Aorta (tissue), 5 donors: ENCODE data around the gene MICOS13. TPM values are rescaled to one million over a fixed set of nuclear protein-coding genes. Genes with fewer than 3 reads are reported as not detected.

Experiments
- ATAC-seq: fragments of 200-7000 bp; cut with Tn5 transposase; one replicate; pipeline ENCODE4 v1.9.1; 2022; ENCODE audit warnings: moderate library complexity; ENCODE audit not compliant: low FRiP score
- DNase-seq, 2 donors: peaks; one replicate each; pipeline ENCODE4 v3.0.0-alpha.2; 2020
- H3K27ac ChIP-seq, 2 donors: one replicate each; pipeline ENCODE4 v1.5.1; 2013; ENCODE audit warnings: low read length in 2 of 2, mild to moderate bottlenecking in 2 of 2, moderate library complexity in 2 of 2, control low read depth in 1 of 2, inconsistent platforms in 1 of 2, low read depth in 1 of 2
- H3K27me3 ChIP-seq, 2 donors: one replicate each; pipeline ENCODE4 v1.6.1; 2013; ENCODE audit warnings: control low read depth in 1 of 2, low read length in 1 of 2, mild to moderate bottlenecking in 1 of 2, moderate library complexity in 1 of 2; ENCODE audit not compliant: insufficient read depth in 2 of 2, control insufficient read depth in 1 of 2
- H3K36me3 ChIP-seq, 2 donors: one replicate each; pipeline ENCODE4 v1.6.1; 2013; ENCODE audit warnings: control low read depth in 1 of 2, low read length in 1 of 2, mild to moderate bottlenecking in 1 of 2; ENCODE audit not compliant: insufficient read depth in 2 of 2, control insufficient read depth in 1 of 2
- H3K4me1 ChIP-seq, 2 donors: one replicate each; pipeline ENCODE4 v1.6.1; 2013; ENCODE audit warnings: low read length in 2 of 2, control low read depth in 1 of 2, mild to moderate bottlenecking in 1 of 2, moderate library complexity in 1 of 2; ENCODE audit not compliant: insufficient read depth in 2 of 2, control insufficient read depth in 1 of 2
- H3K4me3 ChIP-seq, 2 donors: one replicate each; pipeline ENCODE4 v1.5.1; 2013; ENCODE audit warnings: low read length in 2 of 2, control low read depth in 1 of 2, mild to moderate bottlenecking in 1 of 2
- H3K9me3 ChIP-seq: one replicate; pipeline ENCODE4 v1.6.1; 2013; ENCODE audit warnings: mild to moderate bottlenecking, low read length; ENCODE audit not compliant: control insufficient read depth
- WGBS, 2 donors: extraction: QIAGEN DNeasy Blood & Tissue Kit; methylation state at CpG; one replicate each; pipeline ENCODE4 v1.1.7; 2013; 5-methylcytosine and 5-hydroxymethylcytosine counted together
- intact Hi-C, 2 donors: fragments of 100-400 bp; cut with DNase I; formaldehyde crosslinking; loops; one replicate each; pipeline versions ENCODE4 v1.14.2 to v1.15.0; 2022
- polyA plus RNA-seq, 2 donors: library from polyadenylated mRNA; stranded (reverse); fragments of 200-250 nt; gene quantifications; one replicate each; pipeline ENCODE4 v1.2.3, GENCODE V29; 2013
- total RNA-seq, 2 donors: library from RNA; stranded (reverse); fragmentation: NEBNext Ultra II Directional; extraction: Animal tissue kit (Norgen Biotek cat#: 25700); gene quantifications; one replicate each; pipeline ENCODE4 v1.2.1, GENCODE V29; 2021
- donor health status: healthy with polysubstance abuse.
- donor health status: Bipolar disorder and iron deficiency.
- donor health status: DM: no; HTN: no; CAD: no.
- donor health status: DM: no; HTN: no; CAD: no.
- donor health status: DM: yes; HTN: yes; CAD: no.

The MICOS13 gene
- total and polyA plus RNA-seq, 4 donors: 35.4 to 103 (median 69.5) TPM

DNA sequence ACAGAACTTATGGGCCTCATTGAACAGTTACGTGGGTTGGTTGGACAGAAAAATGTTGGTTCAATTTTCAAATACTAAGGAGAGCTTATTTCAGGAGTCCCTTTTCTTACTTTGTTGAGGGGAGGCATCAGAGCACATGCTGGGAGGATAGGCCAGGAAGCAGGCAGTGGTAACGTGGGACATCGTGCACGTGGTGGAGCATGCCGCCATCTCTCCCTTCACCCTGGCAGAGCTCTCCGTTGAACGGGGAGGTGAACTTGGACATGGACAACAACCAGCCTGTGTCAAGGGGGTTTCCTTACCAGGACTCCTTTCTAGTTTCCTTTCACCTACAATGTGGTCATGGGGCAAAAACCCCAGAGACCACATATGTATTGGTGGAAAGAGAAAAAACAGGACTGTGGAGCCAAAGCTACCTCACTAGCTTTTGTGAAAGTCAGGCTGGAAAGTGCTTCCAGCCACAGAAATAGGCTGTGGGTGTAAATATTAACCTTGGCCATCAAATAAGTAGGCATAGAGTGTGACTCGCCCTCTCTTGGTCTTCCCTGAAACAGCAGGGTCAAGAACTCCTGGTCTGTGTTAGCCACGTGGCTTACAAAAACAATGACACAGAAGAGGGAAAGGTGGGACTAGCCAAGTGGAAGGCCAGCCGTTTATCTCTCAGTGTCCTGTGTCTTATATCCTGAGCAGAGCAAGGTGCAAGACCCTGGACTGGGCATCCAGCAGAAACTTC, 14.4 kb downstream of the MICOS13 start:
- ATAC-seq (no peak), DNase-seq (peak in 1 of 2 donors; percentile 61)
- Histone ChIP-seq H3K4me1 (no peaks in the 10 kb centered on the region), H3K9me3 (no peaks in the 10 kb centered on the region), H3K36me3 (peaks cover 4 to 21% of the 10 kb centered on the region in 2 donors), H3K27me3 (no peaks in the 10 kb centered on the region), H3K4me3 (no peak overlapping the region), H3K27ac (no peak overlapping the region)
- WGBS, 2 donors: 60 to 62% methylated on average over 10 of the region's 10 CpGs
- intact Hi-C loops: no loop called here

DNA sequence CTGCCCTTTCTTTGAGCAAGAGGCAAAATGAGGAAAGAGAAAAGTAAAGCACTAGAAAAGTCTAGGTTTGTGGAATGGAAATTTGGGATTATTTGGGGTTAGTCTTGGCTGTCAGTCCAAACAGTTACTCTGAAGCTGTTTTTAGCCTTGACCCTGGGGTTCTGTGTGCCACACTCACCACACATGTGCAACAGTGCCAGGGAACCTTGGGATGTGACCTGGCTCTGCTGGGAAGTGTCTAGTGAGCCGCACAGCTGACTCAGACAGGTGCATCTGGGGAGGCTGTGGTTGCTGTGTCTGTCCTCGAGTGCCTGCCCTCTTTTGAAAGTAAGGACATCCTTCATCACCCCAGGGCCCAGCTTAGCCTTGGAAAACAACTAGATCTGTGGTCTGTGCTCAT, 15.8 kb downstream of the MICOS13 start:
- intact Hi-C loops: no loop called here
- Histone ChIP-seq H3K9me3 (no peaks in the 10 kb centered on the region), H3K27me3 (no peaks in the 10 kb centered on the region), H3K27ac (no peak overlapping the region), H3K36me3 (peaks cover 9 to 23% of the 10 kb centered on the region in 2 donors), H3K4me3 (no peak overlapping the region), H3K4me1 (no peaks in the 10 kb centered on the region)
- DNase-seq (peak in 1 of 2 donors; percentile 3), ATAC-seq (no peak)
- WGBS, 2 donors: 87 to 97% methylated on average over 2 of the region's 2 CpGs

DNA sequence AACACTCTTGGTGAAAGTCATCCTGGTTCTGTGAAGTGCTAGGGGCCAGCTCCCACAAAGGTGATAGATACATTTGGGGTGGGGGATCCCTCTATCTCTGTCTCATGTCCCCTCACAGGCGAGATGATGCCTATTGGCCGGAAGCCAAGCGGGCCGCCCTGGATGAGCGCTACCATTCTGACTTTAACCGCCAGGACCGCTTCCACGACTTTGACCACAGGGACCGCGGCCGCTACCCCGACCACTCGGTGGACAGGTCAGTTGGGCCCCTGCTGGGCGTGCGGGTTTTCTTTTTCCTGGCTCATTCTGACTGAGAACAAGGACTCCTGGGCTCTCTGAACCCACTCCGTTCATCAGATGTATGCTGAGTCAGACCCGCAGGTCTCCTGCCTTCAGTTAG, 16.4 kb downstream of the MICOS13 start:
- H3K27ac ChIP-seq: no peak overlapping the region
- peaks cover 9 to 20% of the 10 kb centered on the region in 2 donors for H3K36me3 ChIP-seq
- no peak overlapping the region for H3K4me3 ChIP-seq
- no peaks in the 10 kb centered on the region for H3K27me3 ChIP-seq
- H3K4me1 ChIP-seq: no peaks in the 10 kb centered on the region
- WGBS, 2 donors: 90 to 92% methylated on average over 17 of the region's 17 CpGs
- ATAC-seq (no peak), DNase-seq (peak in 1 of 2 donors; percentile 76)
- no peaks in the 10 kb centered on the region for H3K9me3 ChIP-seq
- intact Hi-C loops: no loop called here

DNA sequence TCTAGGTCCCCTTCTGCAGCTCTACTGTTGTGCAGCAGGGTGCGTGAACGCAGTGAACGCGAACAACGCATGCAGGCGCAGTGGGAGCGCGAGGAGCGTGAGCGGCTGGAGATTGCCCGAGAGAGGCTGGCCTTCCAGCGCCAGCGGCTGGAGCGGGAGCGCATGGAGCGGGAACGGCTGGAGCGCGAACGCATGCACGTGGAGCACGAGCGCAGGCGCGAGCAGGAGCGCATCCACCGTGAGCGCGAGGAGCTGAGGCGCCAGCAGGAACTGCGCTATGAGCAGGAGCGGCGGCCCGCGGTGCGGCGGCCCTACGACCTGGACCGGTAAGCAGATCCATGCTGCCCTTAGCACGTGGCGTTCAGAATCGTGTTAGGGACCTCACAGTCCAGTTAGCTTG, 18.8 kb downstream of the MICOS13 start:
- H3K36me3 ChIP-seq: peaks cover 9 to 15% of the 10 kb centered on the region in 2 donors
- DNase-seq (peak in 1 of 2 donors; percentile 65), ATAC-seq (peak; percentile 41)
- no peak overlapping the region for H3K27ac ChIP-seq
- WGBS, 2 donors: 96 to 97% methylated on average over 42 of the region's 42 CpGs
- intact Hi-C loops: no loop called here
- no peaks in the 10 kb centered on the region for H3K4me1 ChIP-seq
- H3K27me3 ChIP-seq: no peaks in the 10 kb centered on the region
- no peak overlapping the region for H3K4me3 ChIP-seq
- H3K9me3 ChIP-seq: no peaks in the 10 kb centered on the region

DNA sequence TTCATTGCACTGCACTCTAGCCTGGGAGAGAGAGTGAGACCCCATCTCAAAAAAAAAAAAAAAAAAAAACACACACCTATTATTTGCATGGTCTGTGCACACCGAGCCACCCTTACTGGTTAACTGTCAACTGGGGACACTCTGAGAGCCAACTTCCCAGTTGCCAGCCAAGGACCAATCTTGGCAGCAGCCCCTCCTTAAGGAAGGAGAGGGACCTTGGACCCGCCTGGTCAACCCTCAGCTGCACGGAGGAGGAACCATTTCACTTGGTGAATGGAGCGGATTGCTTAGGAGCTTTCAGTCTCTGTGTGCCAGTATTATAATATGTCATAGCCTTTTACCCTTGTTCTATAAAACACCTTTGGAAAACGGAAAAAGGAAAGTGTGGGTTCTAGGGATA, 24.9 kb downstream of the MICOS13 start:
- no peak overlapping the region for H3K4me3 ChIP-seq
- ATAC-seq (no peak), DNase-seq (no peak)
- no peak overlapping the region for H3K27ac ChIP-seq
- peaks cover 5 to 7% of the 10 kb centered on the region in 2 donors for H3K36me3 ChIP-seq
- no peaks in the 10 kb centered on the region for H3K4me1 ChIP-seq
- H3K9me3 ChIP-seq: no peaks in the 10 kb centered on the region
- WGBS, 2 donors: 74 to 80% methylated on average over 5 of the region's 5 CpGs
- intact Hi-C loops: no loop called here
- no peaks in the 10 kb centered on the region for H3K27me3 ChIP-seq

DNA sequence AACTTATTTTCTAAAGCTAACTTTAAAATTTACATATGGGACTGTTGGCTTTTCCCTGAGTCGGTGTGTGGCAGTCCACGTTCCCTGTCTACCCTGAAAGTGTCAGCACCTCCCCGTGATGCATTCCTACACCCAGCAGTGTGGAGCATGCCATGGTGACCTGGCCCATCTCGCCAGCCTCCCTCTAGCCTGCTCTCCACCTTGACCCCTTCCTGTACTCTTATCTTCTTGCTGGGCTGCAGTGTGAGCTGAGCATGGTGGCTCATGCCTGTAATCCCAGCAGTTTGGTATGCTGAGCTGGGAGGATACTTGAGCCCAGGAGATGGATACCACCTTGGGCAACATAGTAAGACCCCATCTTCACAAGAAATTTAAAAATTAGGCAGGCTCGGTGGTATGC, 25.4 kb downstream of the MICOS13 start:
- H3K4me1 ChIP-seq: no peaks in the 10 kb centered on the region
- ATAC-seq (no peak), DNase-seq (no peak)
- H3K9me3 ChIP-seq: no peaks in the 10 kb centered on the region
- peaks cover 5 to 7% of the 10 kb centered on the region in 2 donors for H3K36me3 ChIP-seq
- H3K27me3 ChIP-seq: no peaks in the 10 kb centered on the region
- WGBS, 2 donors: 90% methylated on average over 5 of the region's 5 CpGs
- intact Hi-C loops: no loop called here
- H3K27ac ChIP-seq: no peak overlapping the region
- no peak overlapping the region for H3K4me3 ChIP-seq

DNA sequence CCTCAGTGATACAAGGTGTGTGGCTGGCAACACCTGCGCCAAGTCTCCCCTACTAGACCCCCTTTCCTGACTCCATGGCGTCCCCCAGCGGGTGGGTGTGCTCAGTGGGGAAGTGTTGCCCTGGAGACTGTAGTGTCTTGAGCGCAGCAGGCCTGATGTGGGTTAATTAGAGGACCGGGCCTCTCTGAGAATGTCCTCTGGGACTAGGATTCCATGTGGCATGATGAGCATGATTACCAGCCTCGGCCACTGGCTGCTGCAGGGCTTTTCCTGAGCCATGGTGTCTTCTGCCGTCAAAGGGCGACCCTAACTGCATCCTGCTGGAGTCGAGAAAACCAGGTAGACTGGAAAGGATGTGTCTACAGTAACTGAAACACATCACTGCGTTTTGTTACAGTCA, 28.1 kb downstream of the MICOS13 start:
- H3K4me1 ChIP-seq: no peaks in the 10 kb centered on the region
- H3K27me3 ChIP-seq: no peaks in the 10 kb centered on the region
- no peak for ATAC-seq
- 88 to 90% methylated on average over 10 of the region's 10 CpGs for WGBS, 2 donors
- no peak overlapping the region for H3K4me3 ChIP-seq
- H3K27ac ChIP-seq: no peak overlapping the region
- DNase-seq: no peak
- intact Hi-C loops: no loop called here
- no peaks in the 10 kb centered on the region for H3K9me3 ChIP-seq
- H3K36me3 ChIP-seq: peaks cover 2 to 4% of the 10 kb centered on the region in 2 donors

DNA sequence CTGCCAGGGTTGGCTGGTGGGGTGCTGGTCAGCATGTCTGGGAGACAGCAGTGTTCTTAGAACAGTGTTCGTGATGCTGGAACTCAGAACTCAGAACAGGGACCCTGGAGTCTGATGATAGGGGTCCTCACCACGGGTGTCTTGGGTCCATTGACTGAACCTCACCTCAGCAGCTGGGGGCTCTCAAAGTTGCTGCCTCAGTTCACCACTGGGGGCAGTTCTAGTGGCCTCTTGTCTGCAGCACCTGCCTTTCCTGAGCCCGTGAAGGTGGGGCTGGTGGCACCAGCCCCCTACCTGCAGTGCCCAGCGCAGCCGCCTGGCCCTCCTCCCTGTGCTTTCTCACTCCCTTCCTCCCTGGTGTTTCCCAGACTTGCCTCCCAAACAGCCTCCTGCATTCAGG, 29.0 kb downstream of the MICOS13 start:
- peaks cover 2 to 6% of the 10 kb centered on the region in 2 donors for H3K36me3 ChIP-seq
- no peak overlapping the region for H3K27ac ChIP-seq
- no peak for ATAC-seq
- WGBS, 2 donors: 90 to 92% methylated on average over 5 of the region's 5 CpGs
- H3K9me3 ChIP-seq: no peaks in the 10 kb centered on the region
- intact Hi-C loops: no loop called here
- H3K4me3 ChIP-seq: no peak overlapping the region
- H3K4me1 ChIP-seq: no peaks in the 10 kb centered on the region
- no peak for DNase-seq
- no peaks in the 10 kb centered on the region for H3K27me3 ChIP-seq

DNA sequence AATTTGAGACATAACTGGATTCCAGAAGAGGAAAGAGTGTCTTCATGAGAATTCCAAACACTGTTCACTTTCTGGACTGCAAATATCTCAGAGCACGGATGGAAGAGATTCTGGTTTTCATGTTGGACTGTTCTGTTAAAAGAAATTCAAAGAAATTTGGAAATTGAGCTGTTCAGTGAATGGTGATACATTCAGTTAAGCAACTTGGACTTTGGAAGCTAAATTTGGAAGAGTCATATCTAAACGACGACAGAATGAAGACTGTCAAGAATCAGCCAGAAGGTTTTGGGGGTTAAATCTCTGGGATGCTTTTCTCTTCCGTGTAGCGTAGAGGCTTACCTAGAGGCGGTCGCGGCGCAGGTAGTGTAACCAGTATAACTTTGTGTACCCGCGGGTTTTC, 31.9 kb downstream of the MICOS13 start:
- ATAC-seq (no peak), DNase-seq (no peak)
- H3K36me3 ChIP-seq: peaks cover 7% of the 10 kb centered on the region in 2 donors
- intact Hi-C loops: no loop called here
- no peaks in the 10 kb centered on the region for H3K4me1 ChIP-seq
- 92% methylated on average over 11 of the region's 11 CpGs for WGBS, 2 donors
- no peaks in the 10 kb centered on the region for H3K27me3 ChIP-seq
- H3K4me3 ChIP-seq: no peak overlapping the region
- no peak overlapping the region for H3K27ac ChIP-seq
- no peaks in the 10 kb centered on the region for H3K9me3 ChIP-seq
